ENCODE measurements around the gene TMEM95.

GRCh38 chr17:7309628-7310027 lies 45.3 kb upstream of the TMEM95 start:
- no peak for TF ChIP-seq ZNF521 (tag by site-specific recombination; IDR thresholded peaks at IDR 0.05)
- TF ChIP-seq CTCF (tag by site-specific recombination; IDR thresholded peaks at IDR 0.05) = no peak
- no peak for TF ChIP-seq ZNF26 (tag by site-specific recombination; IDR thresholded peaks at IDR 0.05)
- TF ChIP-seq ZBTB6 (tag by site-specific recombination; IDR thresholded peaks at IDR 0.05) = no peak
- no peak for TF ChIP-seq ZNF184 (tag by site-specific recombination; IDR thresholded peaks at IDR 0.05)
- TF ChIP-seq ZNF239 (tag by site-specific recombination; IDR thresholded peaks at IDR 0.05) = no peak
- no peak for TF ChIP-seq ZNF121 (tag by site-specific recombination; IDR thresholded peaks at IDR 0.05)
- TF ChIP-seq YY1 (tag by site-specific recombination; IDR thresholded peaks at IDR 0.05) = no peak
- no peak for TF ChIP-seq ZNF211 (tag by site-specific recombination; IDR thresholded peaks at IDR 0.05; ENCODE audit: low read depth)
